GM18507 (cell line): Measurements from ENCODE around the gene AMPD3.

Source experiments
- DNase-seq: peaks from one replicate; pipeline ENCODE4 v3.0.0; 2011; ENCODE audit warnings: low read depth; ENCODE audit not compliant: insufficient read length; ENCODE audit errors: extremely low spot score
- FAIRE-seq: peaks from 2 replicates; lab custom pipeline; 2011; peaks lifted over from hg19 to GRCh38; lab: Jason Lieb, UNC

The AMPD3 gene

DNA sequence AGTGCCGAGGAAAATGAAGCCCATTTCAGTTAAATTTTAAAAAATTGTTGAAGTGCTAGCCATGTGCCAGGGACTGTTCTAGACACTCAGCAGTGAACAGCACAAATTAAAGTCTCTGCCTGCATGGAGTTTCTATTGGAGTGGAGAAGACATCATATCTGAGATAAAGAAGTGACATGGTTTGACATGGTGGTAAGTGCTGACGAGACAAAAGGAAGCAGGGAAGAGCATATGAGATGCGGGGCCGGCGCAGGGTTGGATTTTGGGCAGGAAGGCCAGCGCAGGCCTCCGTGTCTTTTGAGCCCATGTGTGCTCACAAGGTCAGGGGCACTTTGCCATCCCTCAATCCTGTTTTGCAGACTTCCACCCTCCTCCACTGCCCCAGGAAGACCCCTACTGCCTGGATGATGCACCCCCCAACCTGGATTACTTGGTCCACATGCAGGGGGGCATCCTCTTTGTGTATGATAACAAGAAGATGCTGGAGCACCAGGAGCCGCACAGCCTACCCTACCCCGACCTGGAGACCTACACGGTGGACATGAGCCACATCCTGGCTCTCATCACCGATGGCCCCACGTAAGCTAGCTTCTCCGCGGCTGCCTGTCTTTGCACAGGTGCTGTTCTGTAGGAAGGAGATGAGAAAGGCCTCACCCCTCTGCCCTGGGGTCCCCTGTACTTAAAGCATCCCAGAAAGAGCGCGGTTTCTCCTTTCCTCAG is 29.6 kb downstream of the AMPD3 start:
- no peak for FAIRE-seq

GRCh38 chr11:10485646-10486045 is 30.6 kb downstream of the AMPD3 start:
- no peak for FAIRE-seq
- DNase-seq, result no peak

More for the DNA sequence above, 29.6 kb downstream of the AMPD3 start:
- DNase-seq, result no peak

- DNase-seq (no peak), FAIRE-seq (no peak)
Observed at GRCh38 chr11:10486161-10486840, 31.2 kb downstream of the AMPD3 start.

DNA sequence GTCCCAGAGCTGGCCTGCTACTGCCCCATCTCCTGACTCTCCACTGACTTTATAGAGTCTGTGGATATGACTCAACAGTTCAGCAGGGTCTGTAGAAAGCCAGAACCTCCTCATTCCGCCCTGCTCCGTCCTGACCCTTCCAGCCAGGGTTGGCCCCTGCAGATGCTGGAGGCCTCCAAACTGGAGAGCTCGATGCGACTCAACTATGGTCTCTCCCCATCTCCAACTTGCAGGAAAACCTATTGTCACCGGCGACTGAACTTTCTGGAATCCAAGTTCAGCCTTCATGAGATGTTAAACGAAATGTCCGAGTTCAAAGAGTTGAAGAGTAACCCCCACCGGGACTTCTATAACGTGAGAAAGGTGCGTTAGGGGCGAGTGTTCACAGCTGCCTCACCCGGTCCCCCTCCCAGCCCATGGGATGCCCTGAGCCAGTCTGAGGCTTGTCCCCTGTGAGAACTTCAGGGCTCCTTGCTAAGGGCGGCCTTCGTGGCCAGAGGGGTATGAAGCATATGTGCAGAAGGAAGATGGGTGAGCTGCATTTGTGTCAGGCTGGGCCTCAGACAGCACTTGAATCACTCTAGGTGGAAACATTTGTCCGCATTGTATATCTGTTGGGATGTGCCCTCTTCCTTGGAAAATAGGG is 32.1 kb downstream of the AMPD3 start:
- DNase-seq (no peak), FAIRE-seq (no peak)

GRCh38 chr11:10488121-10488933 is 33.3 kb downstream of the AMPD3 start:
- FAIRE-seq (peak; percentile 67), DNase-seq (no peak)

DNA sequence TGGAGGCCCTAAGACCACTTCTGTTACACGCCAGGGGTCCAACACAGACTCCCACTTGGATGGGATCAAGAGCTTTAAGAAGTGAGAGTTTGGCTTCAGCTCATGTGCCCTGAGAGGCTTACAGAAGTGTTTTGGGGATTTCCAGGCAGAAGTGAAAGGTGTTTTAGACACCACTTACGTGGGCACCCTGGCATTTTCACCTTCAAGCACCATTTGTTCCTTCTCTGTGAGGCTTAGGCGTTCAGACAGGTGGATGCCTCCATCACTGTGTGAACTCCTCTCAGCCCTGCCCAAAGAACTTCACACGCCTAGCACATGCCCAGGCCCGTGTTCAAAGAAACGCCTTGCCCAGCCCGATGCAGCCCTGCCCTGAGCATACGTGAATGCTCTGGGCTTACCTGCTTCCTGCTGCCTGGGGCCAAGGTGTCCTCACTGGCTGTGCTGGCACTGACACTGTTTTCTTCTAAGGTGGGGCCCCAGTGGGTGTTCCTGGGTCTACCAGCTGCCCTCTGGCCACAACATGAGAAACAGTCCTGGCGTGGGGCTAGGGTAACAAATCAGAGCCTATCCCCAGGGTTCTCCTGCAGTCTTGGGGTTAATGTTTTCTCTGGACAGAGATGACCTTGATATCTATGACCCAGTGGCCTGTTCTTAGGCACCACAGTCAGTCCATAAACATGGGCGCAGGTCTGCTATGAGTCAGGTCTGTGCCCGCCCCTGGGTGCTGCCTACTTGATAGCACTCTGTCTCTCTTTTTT is 34.0 kb downstream of the AMPD3 start:
- peak; percentile 11 for DNase-seq
- FAIRE-seq, result peak; percentile 88

GRCh38 chr11:10490032-10490397 is 35.0 kb downstream of the AMPD3 start:
- no peak for DNase-seq
- FAIRE-seq, result no peak

DNA sequence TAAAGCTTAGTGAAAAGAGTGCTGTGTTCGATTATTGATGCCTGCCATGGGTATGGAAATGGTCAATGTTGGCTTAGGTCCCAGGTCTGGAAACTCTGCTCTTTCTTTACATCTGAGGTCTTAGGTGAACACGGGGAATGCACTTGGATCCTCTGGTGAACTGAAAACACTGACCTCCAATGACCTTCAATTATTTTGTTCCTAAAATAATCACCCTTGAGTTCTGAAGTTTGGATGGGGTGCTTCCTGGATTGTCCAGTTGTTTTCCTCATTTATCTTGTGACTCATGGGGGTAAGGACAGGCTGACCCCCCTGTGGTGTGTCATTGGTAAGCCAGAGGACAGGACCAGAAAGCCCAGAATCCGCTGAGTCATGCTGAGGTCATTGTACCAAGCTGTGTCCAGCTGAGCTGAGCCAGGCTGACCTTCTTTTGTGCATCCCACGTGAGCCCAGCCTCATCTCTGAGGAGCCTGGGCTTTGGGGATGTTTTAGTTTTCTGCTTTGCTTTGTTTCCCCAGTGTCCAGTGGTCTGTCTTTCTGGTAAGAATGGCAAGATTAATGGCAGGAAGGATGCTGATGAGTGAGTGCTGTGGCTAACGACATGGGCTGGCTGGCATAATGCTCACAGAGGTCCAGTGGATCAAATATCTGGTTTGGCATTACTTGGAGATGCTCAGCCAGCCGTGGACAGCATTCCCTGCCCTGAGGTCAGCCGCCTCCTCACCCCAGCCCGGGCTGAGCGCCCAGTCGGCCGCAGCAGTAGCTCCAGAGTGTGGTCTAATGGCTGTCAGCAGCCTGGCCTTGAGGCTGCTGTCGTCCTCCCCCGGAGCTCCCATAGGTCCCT is 35.6 kb downstream of the AMPD3 start:
- no peak for FAIRE-seq
- DNase-seq, result no peak

GRCh38 chr11:10492084-10492483 is 37.0 kb downstream of the AMPD3 start:
- DNase-seq (no peak), FAIRE-seq (no peak)

GRCh38 chr11:10493041-10493663 is 38.1 kb downstream of the AMPD3 start:
- FAIRE-seq, result no peak
- no peak for DNase-seq

DNA sequence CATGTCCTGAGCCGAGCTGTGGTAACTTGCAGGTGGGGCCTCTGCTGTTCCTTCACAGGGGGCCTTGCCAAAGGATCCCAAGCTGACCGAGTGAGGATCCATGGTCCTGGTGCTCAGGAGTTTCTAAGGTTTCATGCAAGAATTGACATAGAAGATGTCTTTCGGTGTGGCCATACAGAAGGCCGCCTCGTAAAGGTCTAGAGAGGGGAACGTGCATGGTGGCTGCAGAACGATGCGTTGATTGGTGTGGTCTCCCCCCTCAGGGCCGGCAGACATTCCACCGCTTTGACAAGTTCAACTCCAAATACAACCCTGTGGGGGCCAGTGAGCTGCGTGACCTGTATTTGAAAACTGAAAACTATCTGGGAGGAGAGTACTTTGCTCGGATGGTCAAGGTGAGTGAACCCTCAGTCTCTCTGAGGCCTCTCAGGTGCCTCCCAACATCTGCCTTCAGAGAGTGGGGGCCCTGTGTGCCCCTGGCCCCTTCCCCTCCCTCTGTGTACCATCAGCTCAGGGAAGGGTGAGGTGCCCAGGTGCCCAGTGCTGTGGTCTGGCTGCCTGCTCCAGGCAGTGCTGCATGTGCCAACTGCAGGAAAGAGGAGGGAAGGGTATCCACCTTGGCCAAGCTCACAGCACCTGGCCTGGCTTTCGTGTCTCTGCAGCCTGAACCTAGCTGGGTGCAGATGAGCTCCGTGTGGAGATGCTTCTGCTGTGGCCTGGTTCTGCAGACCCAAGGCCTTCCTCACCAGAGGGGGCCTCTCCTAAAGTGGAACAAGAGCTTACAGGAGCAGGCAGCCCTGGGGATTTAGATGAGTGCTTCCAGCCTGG is 39.8 kb downstream of the AMPD3 start:
- FAIRE-seq, result no peak
- DNase-seq, result no peak

GRCh38 chr11:10495464-10495786 is 40.4 kb downstream of the AMPD3 start:
- DNase-seq (no peak), FAIRE-seq (no peak)

- FAIRE-seq, result no peak
- no peak for DNase-seq
Observed at GRCh38 chr11:10496296-10496936, 41.4 kb downstream of the AMPD3 start.

DNA sequence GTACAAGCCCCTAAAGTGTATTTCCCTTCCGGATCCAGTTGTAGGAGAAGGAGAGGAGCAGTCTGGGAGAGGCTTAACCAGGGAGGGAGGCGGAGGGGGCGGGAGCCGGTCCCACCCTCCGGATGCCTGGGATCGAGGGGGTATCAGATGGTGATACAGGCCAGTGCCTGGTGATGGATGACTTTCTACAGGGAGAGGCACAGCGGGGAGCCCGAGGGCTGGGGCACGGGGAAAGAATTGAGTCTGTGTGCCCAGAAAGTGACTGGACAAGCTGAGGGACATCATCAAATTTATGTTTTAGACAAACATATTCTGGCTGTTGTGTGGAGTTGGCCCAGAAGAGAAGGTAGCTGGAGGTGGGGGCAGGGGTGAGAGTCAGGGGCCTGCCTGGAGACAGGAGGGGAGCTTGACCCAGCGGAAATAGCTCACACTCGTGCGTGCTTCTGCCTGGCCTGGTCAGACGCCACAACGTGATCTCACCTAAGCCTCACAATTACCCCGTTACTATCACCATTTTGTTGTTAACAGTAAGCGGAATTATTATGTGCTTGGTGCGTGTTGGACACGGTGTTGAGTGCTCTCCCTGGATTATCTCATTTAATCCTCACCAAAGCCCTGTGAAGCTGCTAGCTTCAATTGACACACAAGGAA is 42.4 kb downstream of the AMPD3 start:
- no peak for DNase-seq
- no peak for FAIRE-seq

DNA sequence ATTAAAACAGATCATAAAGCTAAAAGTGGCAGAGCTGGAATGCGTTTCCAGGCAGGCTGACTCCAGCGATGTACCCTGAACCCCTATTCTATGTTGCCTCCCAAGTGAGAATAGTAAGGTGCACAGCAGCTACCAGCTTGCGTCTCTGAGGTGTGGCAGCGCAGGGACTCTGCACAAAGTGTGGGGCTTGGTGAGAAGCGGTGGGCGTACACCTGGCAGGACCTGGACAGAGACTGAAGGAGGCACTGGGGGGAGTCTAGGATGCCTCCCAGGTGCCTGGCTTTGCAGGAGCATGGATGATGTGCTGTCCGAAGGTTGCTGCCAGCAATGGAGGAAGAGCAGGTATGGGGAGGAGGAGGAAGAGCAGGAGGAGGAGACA is 42.9 kb downstream of the AMPD3 start:
- FAIRE-seq, result no peak
- no peak for DNase-seq

DNA sequence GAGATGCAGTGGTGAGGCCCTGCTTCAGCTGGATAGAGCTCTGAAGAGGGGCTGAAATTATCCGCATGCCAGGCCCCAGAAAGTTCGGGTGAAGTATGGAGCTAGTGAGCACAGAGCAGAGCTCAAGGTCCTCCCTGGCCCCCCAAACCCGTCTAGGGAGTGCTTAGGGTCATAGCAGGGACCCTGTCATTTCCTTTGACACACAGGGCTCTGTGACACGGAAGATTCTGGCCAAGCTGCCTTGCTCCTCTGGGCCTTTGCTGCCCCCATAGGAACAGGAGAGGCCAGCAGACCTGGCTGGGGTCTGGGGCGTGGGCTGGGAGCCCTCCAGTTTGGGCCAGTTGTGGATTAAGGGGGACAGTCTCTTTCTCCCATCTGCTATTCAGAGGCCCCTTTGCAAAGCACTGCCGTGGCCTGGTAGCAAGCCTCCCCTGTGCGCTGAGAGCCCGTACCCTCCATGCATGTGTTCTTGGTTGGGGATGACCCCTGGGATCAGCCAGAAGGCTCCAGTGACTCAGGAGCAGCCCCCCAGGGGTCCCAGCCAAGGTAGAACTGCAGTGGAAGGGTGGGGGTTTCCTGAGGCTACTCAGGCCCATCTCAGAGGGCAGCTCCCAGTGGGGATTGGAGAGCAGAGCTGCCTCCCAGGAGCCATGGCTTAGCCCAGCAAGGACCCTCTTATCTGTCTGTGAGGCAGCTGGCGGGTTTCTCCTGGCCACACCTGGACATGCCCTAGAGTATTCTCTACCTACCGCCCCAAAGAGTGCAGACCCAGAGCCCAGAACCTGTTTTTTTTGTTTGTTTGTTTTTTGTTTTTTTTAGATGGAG is 43.6 kb downstream of the AMPD3 start:
- no peak for FAIRE-seq

More for the DNA sequence above, 43.6 kb downstream of the AMPD3 start:
- DNase-seq, result no peak
